ENCODE measurements around the gene KLK15.
A peak's percentile ranks its signal among the peaks of the same experiment; 100 is the strongest.

DNA sequence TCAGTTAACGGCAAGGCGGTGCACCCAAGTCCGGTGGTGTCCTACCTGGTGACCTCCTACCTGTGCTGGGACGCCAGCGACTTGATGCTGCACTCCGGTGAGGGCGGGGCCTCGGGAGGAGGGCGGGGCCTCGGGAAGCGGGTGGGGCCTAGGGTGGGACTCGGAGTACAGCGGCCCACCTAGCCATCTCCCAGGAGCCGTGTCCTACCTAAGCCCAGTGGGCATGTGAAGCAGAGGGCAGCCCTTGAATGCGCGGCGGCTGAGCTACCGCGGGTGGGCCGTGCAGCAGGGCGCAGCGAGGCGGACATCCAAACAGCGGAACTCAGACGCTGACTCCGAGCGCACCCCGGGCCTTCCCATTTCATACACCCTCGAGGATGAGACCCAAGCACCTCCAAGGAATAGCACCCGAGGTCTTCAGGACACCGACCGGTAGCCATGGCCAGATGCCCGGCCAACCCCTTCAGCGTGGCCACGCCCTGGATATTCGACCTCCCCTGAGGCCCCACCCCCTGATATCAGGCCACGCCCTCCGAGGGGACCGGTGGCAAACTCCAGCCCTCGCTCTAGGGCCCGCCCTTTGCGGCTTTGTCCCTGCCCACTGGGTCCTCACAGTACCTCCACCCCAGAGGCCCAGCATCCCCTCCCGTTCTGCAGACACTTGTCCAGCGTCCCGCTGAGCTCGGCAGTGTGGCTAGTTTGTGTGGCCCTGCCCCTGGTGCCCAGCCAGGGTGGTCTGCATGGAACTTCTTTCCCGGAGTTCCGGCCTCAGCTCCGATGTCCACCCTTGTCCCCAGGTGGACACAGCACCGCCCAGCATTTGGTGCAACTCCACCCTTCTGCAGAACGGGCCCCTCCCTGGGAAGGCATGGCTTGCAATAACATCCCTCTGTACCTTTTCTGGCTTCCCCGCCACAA, 15.2 kb downstream of the KLK15 start:
- TF ChIP-seq, protein P1, sequence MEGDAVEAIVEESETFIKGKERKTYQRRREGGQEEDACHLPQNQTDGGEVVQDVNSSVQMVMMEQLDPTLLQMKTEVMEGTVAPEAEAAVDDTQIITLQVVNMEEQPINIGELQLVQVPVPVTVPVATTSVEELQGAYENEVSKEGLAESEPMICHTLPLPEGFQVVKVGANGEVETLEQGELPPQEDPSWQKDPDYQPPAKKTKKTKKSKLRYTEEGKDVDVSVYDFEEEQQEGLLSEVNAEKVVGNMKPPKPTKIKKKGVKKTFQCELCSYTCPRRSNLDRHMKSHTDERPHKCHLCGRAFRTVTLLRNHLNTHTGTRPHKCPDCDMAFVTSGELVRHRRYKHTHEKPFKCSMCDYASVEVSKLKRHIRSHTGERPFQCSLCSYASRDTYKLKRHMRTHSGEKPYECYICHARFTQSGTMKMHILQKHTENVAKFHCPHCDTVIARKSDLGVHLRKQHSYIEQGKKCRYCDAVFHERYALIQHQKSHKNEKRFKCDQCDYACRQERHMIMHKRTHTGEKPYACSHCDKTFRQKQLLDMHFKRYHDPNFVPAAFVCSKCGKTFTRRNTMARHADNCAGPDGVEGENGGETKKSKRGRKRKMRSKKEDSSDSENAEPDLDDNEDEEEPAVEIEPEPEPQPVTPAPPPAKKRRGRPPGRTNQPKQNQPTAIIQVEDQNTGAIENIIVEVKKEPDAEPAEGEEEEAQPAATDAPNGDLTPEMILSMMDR (IDR thresholded peaks at IDR 0.05) = no peak
- peak; percentile 19 to 31 for TF ChIP-seq POLR2A (IDR thresholded peaks at IDR 0.05)
